HG02973 (cell line): ENCODE results near the gene SEC14L5.

Experiments
- ATAC-seq: cut with Tn5 transposase; IDR thresholded peaks from one replicate; pipeline ENCODE4 v1.9.1; 2021; ENCODE audit warnings: moderate library complexity; ENCODE audit not compliant: unreplicated experiment

The SEC14L5 gene

GRCh38 chr16:4981473-4981872, 23.3 kb downstream of the SEC14L5 start:
- ATAC-seq = no peak

GRCh38 chr16:4982056-4982867, 24.1 kb downstream of the SEC14L5 start:
- ATAC-seq = no peak

- no peak for ATAC-seq
Measured at GRCh38 chr16:4984174-4984990, 26.3 kb downstream of the SEC14L5 start.

GRCh38 chr16:4987250-4987579, 29.1 kb downstream of the SEC14L5 start:
- no peak for ATAC-seq

- no peak for ATAC-seq
Measured at GRCh38 chr16:4987580-4988374, 29.6 kb downstream of the SEC14L5 start.

- no peak for ATAC-seq
Measured at GRCh38 chr16:4988647-4989046, 30.5 kb downstream of the SEC14L5 start.

- no peak for ATAC-seq
Measured at GRCh38 chr16:4989391-4990006, 31.4 kb downstream of the SEC14L5 start.

GRCh38 chr16:4990415-4990814, 32.3 kb downstream of the SEC14L5 start:
- no peak for ATAC-seq

- no peak for ATAC-seq
Measured at GRCh38 chr16:4991754-4992153, 33.6 kb downstream of the SEC14L5 start.

- ATAC-seq = no peak
Measured at GRCh38 chr16:4994719-4995434, 36.7 kb downstream of the SEC14L5 start.

GRCh38 chr16:5000573-5001001, 42.5 kb downstream of the SEC14L5 start:
- no peak for ATAC-seq

- ATAC-seq = no peak
Measured at GRCh38 chr16:5001571-5001970, 43.4 kb downstream of the SEC14L5 start.

- ATAC-seq = no peak
Measured at GRCh38 chr16:5001986-5002385, 43.9 kb downstream of the SEC14L5 start.

GRCh38 chr16:5002699-5003143, 44.6 kb downstream of the SEC14L5 start:
- ATAC-seq = no peak

GRCh38 chr16:5003211-5003610, 45.1 kb downstream of the SEC14L5 start:
- no peak for ATAC-seq

- ATAC-seq = no peak
Measured at GRCh38 chr16:5003828-5004227, 45.7 kb downstream of the SEC14L5 start.

GRCh38 chr16:5004311-5004710, 46.2 kb downstream of the SEC14L5 start:
- ATAC-seq = no peak

- ATAC-seq = no peak
Measured at GRCh38 chr16:5005916-5006315, 47.8 kb downstream of the SEC14L5 start.

- no peak for ATAC-seq
Measured at GRCh38 chr16:5006348-5007193, 48.4 kb downstream of the SEC14L5 start.
